ENCODE data around the gene EARS2.

- TF ChIP-seq CTCF (IDR thresholded peaks at IDR 0.05) = no peak
- no peak for TF ChIP-seq EZH2 (IDR thresholded peaks at IDR 0.05)
- TF ChIP-seq EZH2phosphoT487 (IDR thresholded peaks at IDR 0.05) = no peak
These were observed 12.7 kb downstream of the EARS2 start for GRCh38 chr16:23544436-23544835.
